ENCODE data around the gene PALLD. TPM values are rescaled to one million over a fixed set of nuclear protein-coding genes. Genes with fewer than 3 reads are reported as not detected.

The PALLD gene
- total and polyA plus RNA-seq, 12 donors, result 30.3 to 203 (median 90.5) TPM

- Histone ChIP-seq H3K9me3 (replicated peaks in 1 of 3) (no peaks in the 10 kb centered on the region), H3K27me3 (peaks cover 4% of the 10 kb centered on the region), H3K4me3 (no peak overlapping the region), H3K36me3 (replicated peaks in 1 of 2) (no peaks in the 10 kb centered on the region), H3K4me1 (replicated peaks in 1 of 2) (no peaks in the 10 kb centered on the region), H3K27ac (no peak overlapping the region)
- no peak for DNase-seq
- intact Hi-C loops (cut with DNase I), result no loop called here
- 50 to 67% (median 61%) methylated on average over 1 of the region's 1 CpG for WGBS, 4 donors
- TF ChIP-seq POLR2A (IDR thresholded peaks at IDR 0.05) (no peak), CTCF (IDR thresholded peaks at IDR 0.05) (no peak)
These were observed 165.6 kb downstream of the PALLD start for GRCh38 chr4:168662297-168662984.

- peaks cover 4% of the 10 kb centered on the region for H3K27me3 ChIP-seq
- no peaks in the 10 kb centered on the region for H3K4me1 ChIP-seq (replicated peaks in 1 of 2)
- WGBS, 4 donors, result 81 to 87% (median 85%) methylated on average over 2 of the region's 2 CpGs
- no peak overlapping the region for H3K27ac ChIP-seq
- H3K9me3 ChIP-seq (replicated peaks in 1 of 3), result no peaks in the 10 kb centered on the region
- no peak overlapping the region for H3K4me3 ChIP-seq
- TF ChIP-seq POLR2A (IDR thresholded peaks at IDR 0.05) (no peak), CTCF (IDR thresholded peaks at IDR 0.05) (no peak)
- DNase-seq, result no peak
- no peaks in the 10 kb centered on the region for H3K36me3 ChIP-seq (replicated peaks in 1 of 2)
- intact Hi-C loops (cut with DNase I), result no loop called here
These were observed 167.5 kb downstream of the PALLD start for GRCh38 chr4:168664242-168664891.

GRCh38 chr4:168666531-168666930 lies 169.7 kb downstream of the PALLD start:
- H3K36me3 ChIP-seq (replicated peaks in 1 of 2), result no peaks in the 10 kb centered on the region
- H3K27ac ChIP-seq, result no peak overlapping the region
- 36 to 64% (median 46%) methylated on average over 2 of the region's 2 CpGs for WGBS, 4 donors
- no peak overlapping the region for H3K4me3 ChIP-seq
- intact Hi-C loops (cut with DNase I), result no loop called here
- DNase-seq, result no peak
- no peak for TF ChIP-seq CTCF (IDR thresholded peaks at IDR 0.05)
- H3K4me1 ChIP-seq (replicated peaks in 1 of 2), result no peaks in the 10 kb centered on the region
- no peaks in the 10 kb centered on the region for H3K9me3 ChIP-seq (replicated peaks in 1 of 3)
- no peaks in the 10 kb centered on the region for H3K27me3 ChIP-seq

- Histone ChIP-seq H3K27me3 (no peaks in the 10 kb centered on the region), H3K4me3 (no peak overlapping the region), H3K9me3 (replicated peaks in 1 of 3) (no peaks in the 10 kb centered on the region), H3K36me3 (replicated peaks in 1 of 2) (no peaks in the 10 kb centered on the region), H3K4me1 (replicated peaks in 1 of 2) (no peaks in the 10 kb centered on the region), H3K27ac (no peak overlapping the region)
- no peak for DNase-seq
- intact Hi-C loops (cut with DNase I), result no loop called here
- TF ChIP-seq CTCF (IDR thresholded peaks at IDR 0.05), result no peak
- 49 to 57% (median 55%) methylated on average over 3 of the region's 3 CpGs for WGBS, 4 donors
These were observed 170.5 kb downstream of the PALLD start for GRCh38 chr4:168667376-168667775.
